Sigmoid colon (tissue), 7 donors: ENCODE results near the gene PLXNA1. TPM values are rescaled to one million over a fixed set of nuclear protein-coding genes. Genes with fewer than 3 reads are reported as not detected.

Source experiments
- DNase-seq: peaks from one replicate; pipeline ENCODE4 v3.0.0-alpha.2; 2019
- H3K27ac ChIP-seq, 4 donors: fragments of 200-600 bp; sonication (generic); one replicate each; pipeline ENCODE4 v1.5.1; 2016 to 2019; ENCODE audit warnings: mild to moderate bottlenecking in 1 of 4
- H3K27me3 ChIP-seq, 3 donors: fragments of 200-600 bp; sonication (generic); one replicate each; pipeline ENCODE4 v1.5.1; 2019; ENCODE audit warnings: mild to moderate bottlenecking in 1 of 3
- H3K36me3 ChIP-seq, 4 donors: fragments of 200-600 bp; sonication (generic); one replicate each; pipeline ENCODE4 v1.5.1; 2016 to 2019
- H3K4me1 ChIP-seq, 4 donors: fragments of 200-600 bp; sonication (generic); one replicate each; pipeline ENCODE4 v1.5.1; 2017 to 2019
- H3K4me3 ChIP-seq, 4 donors: fragments of 200-600 bp; sonication (generic); one replicate each; pipeline ENCODE4 v1.5.1; 2017 to 2019; ENCODE audit warnings: mild to moderate bottlenecking in 2 of 4, moderate library complexity in 1 of 4
- H3K9me3 ChIP-seq, 4 donors: fragments of 200-600 bp in 3 of 4; sonication (generic) in 3 of 4; one replicate each; pipeline versions ENCODE4 v1.5.1 to v1.6.1; 2013 to 2019
- CTCF ChIP-seq, 4 experiments: fragments of 450-650 bp in 3 of 4; fragments of 200-600 bp in 1 of 4; IDR thresholded peaks; one replicate each; pipeline ENCODE4 v1.5.1; 2016 to 2019; ENCODE audit warnings: antibody characterized with exemption in 4 of 4, mild to moderate bottlenecking in 3 of 4, moderate library complexity in 2 of 4
- EP300 ChIP-seq, 4 donors: sonication (generic); formaldehyde crosslinking; IDR thresholded peaks; one replicate each; pipeline ENCODE4 v1.6.1; 2017; ENCODE audit warnings: antibody characterized with exemption in 4 of 4
- POLR2A ChIP-seq, 2 donors: fragments of 450-650 bp; IDR thresholded peaks; one replicate each; pipeline ENCODE4 v1.6.1; 2016; ENCODE audit warnings: antibody characterized with exemption in 2 of 2, mild to moderate bottlenecking in 2 of 2, moderate library complexity in 2 of 2
- POLR2AphosphoS5 ChIP-seq, 4 donors: sonication (generic); formaldehyde crosslinking; IDR thresholded peaks; one replicate each; pipeline ENCODE4 v1.6.1; 2017; ENCODE audit warnings: antibody characterized with exemption in 4 of 4
- WGBS, 2 donors: extraction: QIAGEN DNeasy Blood & Tissue Kit; methylation state at CpG; one replicate each; pipeline ENCODE4 v1.1.7; 2013; 5-methylcytosine and 5-hydroxymethylcytosine counted together
- intact Hi-C: fragments of 100-400 bp; cut with DNase I; formaldehyde crosslinking; loops from one replicate; pipeline ENCODE4 v1.15.1; 2023
- polyA plus RNA-seq, 3 donors: library from polyadenylated mRNA; stranded (reverse); fragments of 200-250 nt; gene quantifications; one replicate each; pipeline ENCODE4 v1.2.3, GENCODE V29; 2013
- total RNA-seq, 4 donors: library from RNA; depleted of rRNA; stranded (reverse); fragments of >200 nt; gene quantifications; one replicate each; pipeline ENCODE4 v1.1.0, GENCODE V29; 2016
- donor health status: healthy with polysubstance abuse.
- donor health status: Bipolar disorder and iron deficiency.
- donor health status: healthy.

PLXNA1 gene
- total and polyA plus RNA-seq, 7 donors: 0.60 to 29.6 (median 8.2) TPM

DNA sequence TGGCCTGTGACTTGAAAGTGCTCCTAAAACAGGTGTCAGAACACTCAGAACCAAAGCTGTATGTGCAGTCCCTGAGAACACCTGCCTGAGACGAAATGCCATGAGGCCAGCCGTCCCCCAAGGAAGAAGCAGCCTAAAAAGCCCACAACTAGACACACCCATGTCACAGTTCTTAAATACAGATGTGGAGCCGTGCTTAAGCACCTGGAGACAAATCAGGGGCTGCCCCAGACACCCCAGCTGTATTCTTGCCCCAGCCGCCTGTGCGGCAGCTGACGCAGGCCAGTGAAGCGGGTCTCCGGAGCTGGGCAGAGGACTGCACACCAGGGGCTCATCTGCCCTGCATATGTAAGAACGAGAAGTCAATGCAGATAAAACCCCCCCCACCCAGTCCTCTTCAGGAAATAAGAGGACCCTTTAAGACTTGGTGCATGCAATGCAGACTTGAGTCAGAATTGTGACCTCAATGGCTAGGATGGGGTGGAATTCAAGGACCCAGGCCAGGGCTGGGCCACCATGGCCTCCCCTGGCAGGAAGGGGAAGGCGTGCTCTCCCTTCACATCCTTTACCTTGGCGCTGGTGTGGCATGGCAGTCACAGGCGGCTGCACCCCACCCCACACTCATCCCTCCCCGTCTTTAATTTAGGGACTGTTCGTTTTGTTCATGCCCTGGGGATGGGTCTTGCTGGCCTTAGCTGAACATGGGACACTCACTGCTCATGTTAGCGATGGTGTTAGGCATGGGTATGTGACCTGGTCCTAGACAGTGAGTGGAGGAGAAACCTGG, 27.7 kb upstream of the PLXNA1 start:
- Histone ChIP-seq H3K9me3 (no peaks in the 10 kb centered on the region), H3K27me3 (no peaks in the 10 kb centered on the region), H3K4me1 (no peaks in the 10 kb centered on the region), H3K4me3 (no peak overlapping the region), H3K36me3 (no peaks in the 10 kb centered on the region), H3K27ac (no peak overlapping the region)
- WGBS, 2 donors: 82 to 92% methylated on average over 15 of the region's 15 CpGs
- DNase-seq: peak; percentile 50
- TF ChIP-seq EP300 (IDR thresholded peaks at IDR 0.05) (no peak), POLR2AphosphoS5 (IDR thresholded peaks at IDR 0.05) (no peak), CTCF (IDR thresholded peaks at IDR 0.05) (no peak)
- intact Hi-C loops: no loop called here

- no peaks in the 10 kb centered on the region for H3K9me3 ChIP-seq
- 81 to 86% methylated on average over 8 of the region's 8 CpGs for WGBS, 2 donors
- DNase-seq: peak; percentile 24
These were observed 26.6 kb upstream of the PLXNA1 start for GRCh38 chr3:126956361-126956760.

DNA sequence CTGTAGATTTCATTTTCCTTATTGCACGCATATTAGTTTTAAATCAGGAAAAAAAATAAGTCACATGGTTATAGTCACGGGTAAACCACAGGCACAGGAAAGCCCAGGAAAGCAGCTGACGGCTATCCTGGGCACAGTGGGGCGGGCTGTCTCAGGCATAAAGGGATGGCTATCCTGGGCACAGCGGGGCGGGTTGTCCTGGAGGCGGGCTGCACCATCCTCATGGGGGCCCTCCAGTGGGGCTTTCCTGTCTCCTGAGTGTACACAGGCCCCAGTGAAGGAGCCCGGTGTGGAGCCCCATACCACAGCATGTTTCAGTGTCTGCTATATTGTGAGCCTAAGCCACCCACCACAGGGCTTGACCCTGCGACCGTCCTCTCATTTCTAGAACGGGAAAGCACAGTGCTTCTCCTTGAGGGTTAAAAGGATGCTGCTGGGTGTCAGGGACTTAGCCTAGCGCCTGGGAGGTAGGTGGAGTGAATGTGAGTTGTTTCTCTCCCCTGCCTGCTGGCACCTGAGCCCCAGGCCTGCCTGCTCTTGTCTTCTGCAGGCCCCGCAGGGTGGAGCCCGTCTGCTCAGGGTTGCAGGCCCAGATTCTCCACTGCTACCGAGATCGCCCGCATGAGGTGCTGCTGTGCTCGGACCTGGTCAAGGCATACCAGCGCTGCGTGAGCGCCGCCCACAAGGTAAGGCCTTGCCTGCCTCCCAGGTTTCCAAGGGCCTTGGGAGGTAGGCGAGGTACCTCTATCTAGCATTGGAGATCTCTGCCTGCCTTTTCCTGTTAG, 25.9 kb upstream of the PLXNA1 start:
- intact Hi-C loops: no loop called here
- Histone ChIP-seq H3K4me1 (peaks cover 0 to 10% (median 2%) of the 10 kb centered on the region in 4 donors), H3K27me3 (no peaks in the 10 kb centered on the region), H3K36me3 (no peaks in the 10 kb centered on the region), H3K27ac (no peak overlapping the region), H3K4me3 (no peak overlapping the region), H3K9me3 (no peaks in the 10 kb centered on the region)
- WGBS, 2 donors: 88 to 93% methylated on average over 23 of the region's 23 CpGs
- TF ChIP-seq CTCF (IDR thresholded peaks at IDR 0.05) (no peak), EP300 (IDR thresholded peaks at IDR 0.05) (no peak), POLR2A (IDR thresholded peaks at IDR 0.05) (no peak), POLR2AphosphoS5 (IDR thresholded peaks at IDR 0.05) (no peak)
- peak; percentile 56 for DNase-seq

More at GRCh38 chr3:126956361-126956760, 26.6 kb upstream of the PLXNA1 start:
- H3K27ac ChIP-seq: no peak overlapping the region
- H3K27me3 ChIP-seq: no peaks in the 10 kb centered on the region
- intact Hi-C loops: no loop called here
- no peaks in the 10 kb centered on the region for H3K36me3 ChIP-seq
- TF ChIP-seq POLR2AphosphoS5 (IDR thresholded peaks at IDR 0.05) (no peak), EP300 (IDR thresholded peaks at IDR 0.05) (no peak), POLR2A (IDR thresholded peaks at IDR 0.05) (no peak), CTCF (IDR thresholded peaks at IDR 0.05) (no peak)
- H3K4me1 ChIP-seq: peaks cover 0 to 3% (median 2%) of the 10 kb centered on the region in 4 donors
- no peak overlapping the region for H3K4me3 ChIP-seq

GRCh38 chr3:126957776-126958637, 24.9 kb upstream of the PLXNA1 start:
- 94% methylated on average over 14 of the region's 14 CpGs for WGBS, 2 donors

More at GRCh38 chr3:126957776-126958637, 24.9 kb upstream of the PLXNA1 start:
- DNase-seq: peak; percentile 50
- Histone ChIP-seq H3K4me3 (no peak overlapping the region), H3K36me3 (no peaks in the 10 kb centered on the region), H3K4me1 (peaks cover 0 to 11% (median 2%) of the 10 kb centered on the region in 4 donors), H3K27me3 (no peaks in the 10 kb centered on the region), H3K9me3 (no peaks in the 10 kb centered on the region), H3K27ac (no peak overlapping the region)
- intact Hi-C loops: no loop called here
- no peak for TF ChIP-seq EP300 (IDR thresholded peaks at IDR 0.05)
- no peak for TF ChIP-seq POLR2A (IDR thresholded peaks at IDR 0.05)
- TF ChIP-seq POLR2AphosphoS5 (IDR thresholded peaks at IDR 0.05): no peak
- TF ChIP-seq CTCF (IDR thresholded peaks at IDR 0.05): no peak
